GM23248 (cell line): ENCODE results near the gene COX4I1. TPM values are rescaled to one million over a fixed set of nuclear protein-coding genes. Genes with fewer than 3 reads are reported as not detected.

ENCODE experiments used
- DNase-seq: peaks from one replicate; pipeline ENCODE4 v3.0.0-alpha.2; 2015
- H2AFZ ChIP-seq: fragments of 200-600 bp; sonication (generic); 2 replicates; pipeline ENCODE4 v1.6.1; 2016; ENCODE audit warnings: antibody characterized with exemption
- H3F3A ChIP-seq: fragments of 200-600 bp; sonication (generic); 2 replicates; pipeline ENCODE4 v1.6.1; 2016; ENCODE audit warnings: mild to moderate bottlenecking, antibody characterized with exemption, mixed run types; ENCODE audit not compliant: insufficient read depth
- H3K27ac ChIP-seq: fragments of 200-600 bp; sonication (generic); 2 replicates; pipeline ENCODE4 v1.5.1; 2016; ENCODE audit warnings: mild to moderate bottlenecking
- H3K27me3 ChIP-seq: fragments of 200-600 bp; sonication (generic); replicated peaks from 2 replicates; pipeline ENCODE4 v1.6.1; 2016; ENCODE audit warnings: mild to moderate bottlenecking; ENCODE audit not compliant: insufficient read depth
- H3K36me3 ChIP-seq: fragments of 200-600 bp; sonication (generic); 2 replicates; pipeline ENCODE4 v1.6.1; 2016; ENCODE audit warnings: low read depth, mild to moderate bottlenecking
- H3K4me1 ChIP-seq: fragments of 200-600 bp; sonication (generic); 2 replicates; pipeline ENCODE4 v1.6.1; 2016; ENCODE audit warnings: mild to moderate bottlenecking; ENCODE audit not compliant: insufficient read depth
- H3K4me2 ChIP-seq: fragments of 200-600 bp; sonication (generic); one replicate; pipeline ENCODE4 v1.6.1; 2016; ENCODE audit warnings: mild to moderate bottlenecking; ENCODE audit not compliant: unreplicated experiment
- H3K4me3 ChIP-seq: fragments of 200-600 bp; sonication (generic); 2 replicates; pipeline ENCODE4 v1.5.1; 2016; ENCODE audit warnings: mild to moderate bottlenecking
- H3K79me2 ChIP-seq: fragments of 200-600 bp; sonication (generic); 2 replicates; pipeline ENCODE4 v1.6.1; 2016; ENCODE audit warnings: mild to moderate bottlenecking; ENCODE audit not compliant: insufficient read depth
- H3K9ac ChIP-seq: fragments of 200-600 bp; sonication (generic); 2 replicates; pipeline ENCODE4 v1.6.1; 2016; ENCODE audit warnings: mild to moderate bottlenecking
- H3K9me2 ChIP-seq: fragments of 200-600 bp; sonication (generic); 2 replicates; pipeline ENCODE4 v1.6.1; 2016; ENCODE audit warnings: mixed run types, mild to moderate bottlenecking, moderate library complexity; ENCODE audit not compliant: insufficient read depth
- H3K9me3 ChIP-seq: fragments of 200-600 bp; sonication (generic); one replicate; pipeline ENCODE4 v1.6.1; 2017; ENCODE audit warnings: low read depth
- H4K20me1 ChIP-seq: fragments of 200-600 bp; sonication (generic); 2 replicates; pipeline ENCODE4 v1.6.0; 2016; ENCODE audit not compliant: insufficient read depth
- EZH2 ChIP-seq: fragments of 200-600 bp; sonication (generic); IDR thresholded peaks from 2 replicates; pipeline ENCODE4 v1.6.1; 2018; ENCODE audit warnings: antibody characterized with exemption, mild to moderate bottlenecking; ENCODE audit not compliant: insufficient read depth, poor library complexity, severe bottlenecking
- EZH2phosphoT487 ChIP-seq: fragments of 200-600 bp; sonication (generic); IDR thresholded peaks from 2 replicates; pipeline ENCODE4 v1.6.1; 2018; ENCODE audit warnings: antibody characterized with exemption, moderate library complexity, mild to moderate bottlenecking, low read depth; ENCODE audit not compliant: insufficient read depth
- WGBS, 2 experiments: methylation state at CpG; one replicate each; pipeline ENCODE4 v1.1.6; 2015 to 2017; ENCODE audit warnings: low lambda C conversion rate in 2 of 2, low coverage in 1 of 2; ENCODE audit errors: missing lambda C conversion rate in 2 of 2; 5-methylcytosine and 5-hydroxymethylcytosine counted together
- in situ Hi-C: fragments of 300-500 bp; cut with MboI; formaldehyde crosslinking; loops from 2 replicates; pipeline ENCODE4 v1.15.0; 2020
- polyA plus RNA-seq: library from polyadenylated mRNA; unstranded; fragments of >200 nt; fragmentation: Nextera tagmentation; extraction: Ambion mirVana; gene quantifications from 2 replicates; pipeline ENCODE4 v1.2.1, GENCODE V29; 2016
- total RNA-seq: library from RNA; depleted of rRNA; stranded (reverse); fragments of >200 nt; shearing (Covaris generic); gene quantifications from 2 replicates; pipeline ENCODE4 v1.2.3, GENCODE V29; 2014

COX4I1 gene
- total and polyA plus RNA-seq, 2 experiments from 2014 or later: 390 to 566 TPM

DNA sequence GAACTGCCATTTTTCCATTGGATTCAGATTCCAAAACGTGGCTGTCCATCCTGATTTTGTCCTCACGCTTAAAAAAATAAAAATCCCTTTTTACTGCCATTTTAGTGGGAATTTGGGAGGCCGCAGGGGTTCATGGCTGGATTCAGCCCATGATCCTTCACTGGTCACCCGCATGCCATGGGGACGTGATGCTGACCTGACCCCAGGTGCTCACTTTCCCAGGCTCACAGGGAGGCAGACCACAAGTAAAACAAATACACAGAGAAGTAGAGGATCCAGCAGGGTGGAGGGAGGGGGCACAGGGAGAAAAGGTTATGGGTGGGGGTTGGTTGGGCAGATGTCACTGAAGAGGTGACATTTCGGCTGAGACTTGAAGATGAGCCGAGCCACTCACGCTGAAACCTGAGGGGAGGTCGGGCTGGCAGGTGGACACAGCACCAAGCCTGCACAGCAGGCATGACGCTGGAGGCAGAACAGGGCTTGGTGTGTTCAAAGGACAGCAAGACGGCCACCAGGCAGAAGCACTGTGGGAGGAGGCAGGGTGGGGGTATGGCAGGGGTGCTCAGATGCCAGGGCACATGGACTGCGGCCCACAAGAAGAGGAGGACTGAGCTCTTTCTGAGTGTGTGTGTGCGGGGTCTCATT lies 10.7 kb downstream of the COX4I1 start:
- no peak overlapping the region for H2AFZ ChIP-seq
- H3K9me2 ChIP-seq: no peaks in the 10 kb centered on the region
- peaks cover 44% of the 10 kb centered on the region for H3K27me3 ChIP-seq
- 0 out of 2 replicates have a peak, but pooled peaks cover 4% of the 10 kb centered on the region for H3F3A ChIP-seq
- H3K4me1 ChIP-seq: no peaks in the 10 kb centered on the region
- H3K9me3 ChIP-seq: no peaks in the 10 kb centered on the region
- no peak for DNase-seq
- no peak overlapping the region for H3K9ac ChIP-seq
- H3K79me2 ChIP-seq: peaks cover 1% of the 10 kb centered on the region; the same call in 1 of the 2 replicates
- peaks cover 14% of the 10 kb centered on the region; the same call in 1 of the 2 replicates for H3K36me3 ChIP-seq
- in situ Hi-C loops: no loop called here
- no peaks in the 10 kb centered on the region; the same call in 1 of the 2 replicates for H4K20me1 ChIP-seq
- 81 to 83% methylated on average over 12 to 13 of the region's 13 CpGs for WGBS, 2 experiments
- H3K27ac ChIP-seq: no peak overlapping the region
- no peak overlapping the region for H3K4me3 ChIP-seq
- H3K4me2 ChIP-seq: no peak overlapping the region
- no peak for TF ChIP-seq EZH2
- TF ChIP-seq EZH2phosphoT487: no peak

DNA sequence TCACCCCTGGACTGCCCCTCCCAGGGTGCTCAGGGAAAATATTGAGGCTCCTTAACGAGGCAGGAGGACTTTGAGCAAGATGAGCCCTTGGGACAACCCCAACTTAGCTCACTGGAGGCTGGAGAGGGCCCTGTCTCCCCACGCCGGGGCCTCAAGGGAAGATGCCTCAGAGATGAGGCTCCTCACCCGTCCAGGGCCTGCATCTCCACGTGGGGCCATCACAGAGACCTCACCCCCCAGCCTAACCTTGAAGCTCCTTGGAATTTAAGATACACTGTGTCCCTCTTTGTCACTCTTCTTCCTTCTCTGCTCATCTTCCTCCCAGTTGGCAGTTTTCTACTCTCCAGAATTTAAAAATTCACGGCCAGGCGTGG lies 11.2 kb downstream of the COX4I1 start:
- peaks cover 9% of the 10 kb centered on the region; the same call in 1 of the 2 replicates for H3K36me3 ChIP-seq
- in situ Hi-C loops: no loop called here
- no peaks in the 10 kb centered on the region for H3K9me3 ChIP-seq
- H2AFZ ChIP-seq: no peak overlapping the region
- H3K79me2 ChIP-seq: no peaks in the 10 kb centered on the region
- H3K9me2 ChIP-seq: no peaks in the 10 kb centered on the region
- no peak overlapping the region for H3K27ac ChIP-seq
- no peak overlapping the region for H3K9ac ChIP-seq
- 0 out of 2 replicates have a peak, but pooled peaks cover 4% of the 10 kb centered on the region for H3F3A ChIP-seq
- no peak for DNase-seq
- TF ChIP-seq EZH2phosphoT487 (no peak), EZH2 (no peak)
- H3K4me1 ChIP-seq: no peaks in the 10 kb centered on the region
- no peak overlapping the region for H3K4me3 ChIP-seq
- H4K20me1 ChIP-seq: no peaks in the 10 kb centered on the region; the same call in 1 of the 2 replicates
- WGBS, 2 experiments: 80 to 81% methylated on average over 7 of the region's 7 CpGs
- H3K4me2 ChIP-seq: no peak overlapping the region
- H3K27me3 ChIP-seq: peaks cover 47% of the 10 kb centered on the region

DNA sequence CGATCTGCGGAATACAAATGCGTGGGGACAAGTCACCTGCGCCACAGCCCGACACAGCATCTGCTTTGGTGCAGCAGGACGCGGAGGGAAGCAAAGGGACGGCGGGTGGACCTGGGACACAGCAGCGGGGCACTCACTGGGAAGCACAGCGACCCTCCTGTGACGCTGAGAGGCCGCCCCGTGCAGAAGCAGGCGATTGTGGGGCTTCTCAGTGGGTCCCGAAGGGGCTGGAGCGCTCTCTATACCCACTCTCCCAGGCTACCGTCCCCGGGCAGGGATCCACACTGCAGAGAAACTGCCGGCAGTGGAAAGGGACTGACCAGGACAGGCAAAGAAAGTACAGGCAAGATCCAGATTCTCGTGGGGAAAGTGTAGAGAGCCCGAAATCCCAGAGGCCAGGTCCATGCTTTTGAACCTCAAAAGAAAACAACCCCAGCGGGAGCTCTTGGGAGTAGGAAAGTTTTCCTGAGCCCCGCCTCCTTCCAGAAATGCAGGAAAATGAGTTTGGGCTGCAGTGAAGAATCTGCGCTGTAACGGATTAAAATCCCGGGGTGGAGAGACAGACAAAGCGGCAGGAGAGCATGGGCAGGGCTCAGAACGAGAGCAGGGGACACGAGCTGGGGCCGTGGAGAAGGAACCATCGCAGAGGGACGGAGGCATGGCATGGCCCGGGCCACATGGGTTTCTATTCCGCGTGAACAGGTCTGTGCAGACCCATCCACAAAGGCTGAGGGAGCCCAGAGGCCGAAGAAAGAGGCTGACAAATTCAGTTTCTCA lies 12.7 kb downstream of the COX4I1 start:
- Histone ChIP-seq H2AFZ (0 out of 2 replicates have a peak overlapping the region, but pooled peaks have one; percentile 30), H3K27me3 (peaks cover 48% of the 10 kb centered on the region), H3K79me2 (no peaks in the 10 kb centered on the region), H3K9ac (no peak overlapping the region), H4K20me1 (no peaks in the 10 kb centered on the region), H3K9me3 (no peaks in the 10 kb centered on the region), H3F3A (no peaks in the 10 kb centered on the region), H3K4me2 (no peak overlapping the region), H3K27ac (no peak overlapping the region), H3K36me3 (no peaks in the 10 kb centered on the region), H3K4me1 (no peaks in the 10 kb centered on the region), H3K9me2 (no peaks in the 10 kb centered on the region), H3K4me3 (no peak overlapping the region)
- peak; percentile 18 for DNase-seq
- TF ChIP-seq EZH2 (peak; percentile 26), EZH2phosphoT487 (0 out of 2 replicates have a peak, but pooled peaks have one; percentile 29)
- in situ Hi-C loops: no loop called here
- 15 to 17% methylated on average over 37 of the region's 37 CpGs for WGBS, 2 experiments

GRCh38 chr16:85812811-85813700 lies 13.6 kb downstream of the COX4I1 start:
- Histone ChIP-seq H3K4me2 (no peak overlapping the region), H3K36me3 (no peaks in the 10 kb centered on the region), H3K27me3 (peaks cover 56% of the 10 kb centered on the region), H4K20me1 (no peaks in the 10 kb centered on the region), H3K27ac (no peak overlapping the region), H2AFZ (no peak overlapping the region), H3K9me3 (no peaks in the 10 kb centered on the region), H3K4me1 (no peaks in the 10 kb centered on the region), H3K9me2 (no peaks in the 10 kb centered on the region), H3K79me2 (no peaks in the 10 kb centered on the region), H3F3A (no peaks in the 10 kb centered on the region), H3K4me3 (no peak overlapping the region), H3K9ac (no peak overlapping the region)
- DNase-seq: no peak
- TF ChIP-seq EZH2phosphoT487 (no peak), EZH2 (no peak)
- in situ Hi-C loops: no loop called here
- WGBS, 2 experiments: 69 to 71% methylated on average over 20 of the region's 20 CpGs
